HG03558 (cell line): ENCODE results near the gene SOCS2.
"Not testable (repeated sequence)": the region's sequence is repeated elsewhere in the genome, so short reads cannot be mapped to it uniquely, and the experiment has no call there.

Experiments used
- ATAC-seq: cut with Tn5 transposase; IDR thresholded peaks from one replicate; pipeline ENCODE4 v1.9.1; 2021; ENCODE audit warnings: moderate number of reproducible peaks; ENCODE audit not compliant: unreplicated experiment; ENCODE audit errors: extremely low read depth

SOCS2 gene

GRCh38 chr12:93592641-93593406, 20.3 kb downstream of the SOCS2 start:
- ATAC-seq, result no peak

- ATAC-seq, result no peak
Measured at GRCh38 chr12:93593843-93594242, 21.4 kb downstream of the SOCS2 start.

- no peak for ATAC-seq
Measured at GRCh38 chr12:93594766-93595311, 22.4 kb downstream of the SOCS2 start.

- ATAC-seq, result no peak
Measured at GRCh38 chr12:93595351-93595750, 22.9 kb downstream of the SOCS2 start.

- ATAC-seq, result no peak
Measured at GRCh38 chr12:93597608-93598007, 25.1 kb downstream of the SOCS2 start.

- no peak for ATAC-seq
Measured at GRCh38 chr12:93599192-93599591, 26.7 kb downstream of the SOCS2 start.

GRCh38 chr12:93601591-93601990, 29.1 kb downstream of the SOCS2 start:
- no peak for ATAC-seq

GRCh38 chr12:93602897-93603668, 30.6 kb downstream of the SOCS2 start:
- ATAC-seq, result no peak

- no peak for ATAC-seq
Measured at GRCh38 chr12:93603762-93604161, 31.3 kb downstream of the SOCS2 start.

GRCh38 chr12:93608313-93608712, 35.8 kb downstream of the SOCS2 start:
- ATAC-seq, result no peak

GRCh38 chr12:93609281-93610192, 37.1 kb downstream of the SOCS2 start:
- ATAC-seq, result no peak

GRCh38 chr12:93612776-93613175, 40.3 kb downstream of the SOCS2 start:
- no peak for ATAC-seq

- no peak for ATAC-seq
Measured at GRCh38 chr12:93614917-93615596, 42.6 kb downstream of the SOCS2 start.

- no peak for ATAC-seq
Measured at GRCh38 chr12:93616584-93617101, 44.2 kb downstream of the SOCS2 start.

GRCh38 chr12:93618891-93619410, 46.5 kb downstream of the SOCS2 start:
- no peak for ATAC-seq

- no peak for ATAC-seq
Measured at GRCh38 chr12:93621986-93622385, 49.5 kb downstream of the SOCS2 start.

- ATAC-seq, result no peak
Measured at GRCh38 chr12:93622485-93622884, 50.0 kb downstream of the SOCS2 start.

GRCh38 chr12:93624595-93625294, 52.3 kb downstream of the SOCS2 start:
- peak; percentile 63 for ATAC-seq

- ATAC-seq, result not testable (repeated sequence)
Measured at GRCh38 chr12:93625295-93625645, 52.8 kb downstream of the SOCS2 start.
